HG03108 (cell line): Measurements from ENCODE around the gene TNFAIP3.
"Not testable (repeated sequence)": the region's sequence is repeated elsewhere in the genome, so short reads cannot be mapped to it uniquely, and the experiment has no call there.

Experiments
- ATAC-seq: cut with Tn5 transposase; IDR thresholded peaks from one replicate; pipeline ENCODE4 v1.9.1; 2021; ENCODE audit warnings: moderate library complexity; ENCODE audit not compliant: unreplicated experiment

The TNFAIP3 gene

DNA sequence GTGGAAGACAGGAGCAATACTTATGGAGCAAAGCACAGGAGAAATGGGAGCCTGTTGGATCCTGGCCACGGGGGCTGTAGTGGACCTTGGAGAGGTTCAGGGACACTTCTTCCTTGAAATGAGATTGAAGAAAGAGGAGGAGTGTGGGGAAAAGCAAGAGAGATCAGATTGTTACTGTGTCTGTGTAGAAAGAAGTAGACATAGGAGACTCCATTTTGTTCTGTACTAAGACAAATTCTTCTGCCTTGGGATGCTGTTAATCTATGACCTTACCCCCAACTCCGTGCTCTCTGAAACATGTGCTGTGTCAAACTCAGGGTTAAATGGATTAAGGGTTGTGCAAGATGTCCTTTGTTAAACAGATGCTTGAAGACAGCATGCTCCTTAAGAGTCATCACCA is 22.7 kb upstream of the TNFAIP3 start:
- ATAC-seq = not testable (repeated sequence)

- ATAC-seq = not testable (repeated sequence)
These were observed 22.3 kb upstream of the TNFAIP3 start for GRCh38 chr6:137844773-137845172.

GRCh38 chr6:137845460-137845859 is 21.6 kb upstream of the TNFAIP3 start:
- ATAC-seq = no peak

DNA sequence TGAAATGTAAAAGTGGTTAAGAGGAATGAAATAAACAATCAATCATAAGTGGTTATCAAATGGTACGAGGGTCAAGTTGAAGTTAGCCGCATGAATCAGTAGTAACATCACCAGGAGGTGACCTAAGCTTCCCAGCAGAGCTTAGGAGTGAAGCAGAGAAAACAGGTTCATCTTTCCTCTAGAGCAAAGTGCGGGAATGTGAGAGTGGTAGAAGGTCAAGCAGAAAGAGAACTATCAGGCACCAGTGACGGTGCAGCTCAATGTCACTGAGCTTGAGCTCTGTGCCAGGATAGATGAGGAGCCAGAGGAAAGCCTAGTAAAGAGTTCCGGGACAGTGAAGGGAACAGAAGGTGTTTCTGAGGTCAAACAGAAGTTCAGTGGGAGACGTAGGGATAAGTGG is 20.8 kb upstream of the TNFAIP3 start:
- ATAC-seq = no peak

- ATAC-seq = no peak
These were observed 20.2 kb upstream of the TNFAIP3 start for GRCh38 chr6:137846772-137847313.

DNA sequence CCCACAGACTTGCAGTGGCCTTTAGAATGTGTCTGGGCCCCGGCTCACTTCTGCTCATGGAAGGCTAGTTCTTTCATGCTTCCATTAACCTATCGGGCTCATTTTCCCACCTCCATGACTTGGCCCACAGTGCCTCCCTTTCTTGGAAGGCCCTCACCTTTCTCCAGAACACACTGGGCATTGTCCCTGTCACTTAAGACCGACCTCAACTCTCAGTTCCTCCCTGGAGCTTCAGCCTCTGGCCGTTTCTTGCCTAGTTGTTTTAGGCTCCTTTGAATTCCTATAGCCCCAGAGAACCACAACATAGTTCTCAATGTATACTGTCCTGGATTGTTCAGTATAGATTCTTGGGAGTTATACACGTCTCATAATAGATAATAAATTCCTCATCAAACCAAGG is 19.3 kb upstream of the TNFAIP3 start:
- no peak for ATAC-seq

DNA sequence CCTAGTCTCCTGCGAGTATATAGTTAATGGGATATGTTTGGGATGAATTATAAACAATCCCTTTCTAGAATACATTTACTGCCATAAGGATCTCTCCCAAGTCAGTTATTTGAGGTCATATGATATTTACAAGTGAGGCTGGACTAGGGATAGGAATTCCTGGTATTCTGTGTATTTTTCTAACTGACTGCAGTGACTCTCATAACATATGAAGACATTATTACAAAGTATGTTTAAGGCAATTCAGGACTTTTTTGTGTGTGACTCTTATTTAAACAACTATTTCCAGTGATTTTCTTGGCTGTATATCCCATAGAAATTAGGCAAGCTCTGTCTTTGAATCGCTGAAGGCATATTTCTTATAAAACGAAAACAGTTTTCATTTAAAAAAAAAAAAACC is 18.4 kb upstream of the TNFAIP3 start:
- ATAC-seq = no peak

- no peak for ATAC-seq
These were observed 17.7 kb upstream of the TNFAIP3 start for GRCh38 chr6:137849181-137849980.

DNA sequence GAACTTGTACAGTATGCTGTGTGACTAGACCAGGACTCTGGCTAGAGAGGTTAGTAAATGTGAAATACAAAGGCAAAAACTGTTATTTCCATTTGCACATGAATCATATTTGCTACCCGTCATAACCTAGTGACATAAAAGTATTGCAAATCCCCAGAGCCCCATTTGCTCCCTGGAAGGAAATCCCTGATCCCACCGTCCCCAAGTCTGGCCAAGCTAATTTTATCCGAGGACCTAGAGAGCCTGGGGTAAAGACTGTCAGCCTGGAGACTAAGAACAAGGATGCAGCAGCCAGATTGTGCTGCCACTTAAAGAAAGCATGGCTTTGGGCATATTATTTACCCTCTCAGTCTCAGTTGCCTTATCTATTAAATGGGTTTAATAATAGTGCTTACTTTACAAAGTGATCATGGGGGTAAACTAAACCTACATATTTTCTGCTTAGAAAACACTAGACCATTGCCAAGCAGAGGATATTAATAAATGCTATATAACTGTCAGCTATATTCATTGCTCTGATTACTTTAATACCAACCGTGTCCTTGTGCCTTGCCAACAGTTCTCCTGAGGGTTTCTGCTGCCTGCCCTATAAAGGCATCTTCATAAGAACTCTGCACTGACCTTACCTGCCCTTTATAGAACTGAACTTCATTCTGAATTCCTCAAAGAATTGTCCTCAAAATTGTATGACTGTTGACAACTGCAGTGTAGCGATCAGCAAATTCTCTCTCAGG is 16.9 kb upstream of the TNFAIP3 start:
- ATAC-seq = no peak

DNA sequence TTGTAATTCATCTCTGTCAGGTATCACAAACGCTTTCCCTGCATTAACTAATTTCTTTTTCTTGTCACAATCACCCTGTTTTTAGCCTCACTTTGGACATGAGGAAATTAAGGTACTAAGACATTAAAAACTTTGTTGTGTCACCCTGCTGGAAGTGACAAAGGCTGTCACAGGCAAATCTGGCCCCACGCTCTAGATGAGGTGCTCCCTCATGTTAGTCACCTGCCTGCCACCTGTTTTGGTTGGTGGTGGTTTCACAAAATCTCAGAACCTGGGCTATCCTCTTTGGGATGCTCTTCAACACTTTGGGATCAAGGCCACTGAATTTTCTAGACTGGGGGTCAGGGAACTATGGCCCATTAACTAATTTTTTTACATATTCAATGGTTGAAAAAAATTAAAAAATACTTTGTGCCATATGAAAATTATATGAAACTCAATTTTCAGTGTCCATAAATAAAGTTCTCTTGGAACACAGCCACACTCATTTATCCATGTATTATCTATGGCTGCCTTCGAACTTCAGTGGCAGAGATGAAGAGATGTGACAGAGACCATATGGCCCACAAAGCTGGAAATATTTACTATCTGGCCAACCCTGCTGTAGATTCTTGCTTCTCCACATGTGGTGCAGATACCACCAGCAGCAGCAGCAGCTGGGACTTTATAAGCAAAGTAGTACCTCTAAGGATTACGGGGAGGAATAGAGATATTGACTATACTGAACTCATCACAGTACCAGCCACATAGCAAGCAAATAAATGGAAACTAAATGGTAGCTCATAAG is 16.1 kb upstream of the TNFAIP3 start:
- no peak for ATAC-seq

GRCh38 chr6:137851669-137852068 is 15.4 kb upstream of the TNFAIP3 start:
- no peak for ATAC-seq

GRCh38 chr6:137852346-137852745 is 14.7 kb upstream of the TNFAIP3 start:
- ATAC-seq = no peak

DNA sequence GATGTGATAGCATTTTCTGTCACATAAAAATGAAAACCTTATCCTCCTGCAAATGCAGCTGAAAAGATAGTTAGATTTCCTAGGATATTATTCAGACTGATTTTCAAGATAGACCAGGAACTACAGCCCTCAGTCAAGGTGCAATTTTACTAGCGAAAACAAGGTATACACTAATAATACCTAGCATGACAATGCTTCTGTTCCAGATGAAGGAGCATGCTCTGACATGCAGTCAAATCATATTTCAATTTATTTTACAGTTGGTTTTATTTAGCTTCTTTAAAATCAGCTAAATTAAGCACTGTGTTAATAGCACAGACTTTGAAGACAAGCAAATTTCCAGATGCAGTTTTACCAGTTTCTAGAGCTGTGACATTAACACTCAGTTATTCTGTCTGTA is 14.2 kb upstream of the TNFAIP3 start:
- ATAC-seq = no peak

GRCh38 chr6:137853569-137854213 is 13.4 kb upstream of the TNFAIP3 start:
- no peak for ATAC-seq

- ATAC-seq = no peak
These were observed 10.7 kb upstream of the TNFAIP3 start for GRCh38 chr6:137856138-137856898.

DNA sequence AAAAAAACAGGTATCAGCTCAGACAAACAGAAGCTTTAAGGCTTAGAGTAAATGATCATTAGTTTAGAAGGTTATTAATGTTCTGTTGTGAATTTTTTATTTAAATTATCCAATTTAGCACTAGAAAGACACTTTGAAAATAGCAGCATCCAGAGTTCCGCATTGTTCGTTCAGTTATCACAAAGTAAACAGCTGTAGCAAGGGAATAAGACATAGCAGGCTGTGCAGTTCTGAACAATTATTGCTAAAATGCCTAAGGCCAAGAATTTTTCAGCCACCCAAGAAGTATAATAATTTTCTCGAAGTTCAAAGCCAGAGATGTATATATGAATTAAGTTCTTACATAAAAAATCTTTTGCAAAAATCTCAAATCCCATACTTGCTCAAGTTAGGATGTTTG is 8.0 kb upstream of the TNFAIP3 start:
- ATAC-seq = no peak

- no peak for ATAC-seq
These were observed 6.6 kb upstream of the TNFAIP3 start for GRCh38 chr6:137860394-137861005.

- no peak for ATAC-seq
These were observed 5.3 kb upstream of the TNFAIP3 start for GRCh38 chr6:137861550-137862337.
